NCI-H1436 (cell line): ENCODE measurements around the gene MUC2.

ENCODE experiments used
- DNase-seq: peaks from one replicate; lab custom pipeline; 2025; lab: John Stamatoyannopoulos, UW

The MUC2 gene

GRCh38 chr11:1051356-1052132 lies 23.1 kb upstream of the MUC2 start:
- DNase-seq: no peak

- DNase-seq: no peak
Observed at GRCh38 chr11:1052133-1053011, 22.3 kb upstream of the MUC2 start.

- no peak for DNase-seq
Observed at GRCh38 chr11:1053121-1053901, 21.4 kb upstream of the MUC2 start.

- no peak for DNase-seq
Observed at GRCh38 chr11:1054143-1055108, 20.2 kb upstream of the MUC2 start.

GRCh38 chr11:1055109-1055703 lies 19.5 kb upstream of the MUC2 start:
- no peak for DNase-seq

GRCh38 chr11:1055990-1056771 lies 18.5 kb upstream of the MUC2 start:
- no peak for DNase-seq

- no peak for DNase-seq
Observed at GRCh38 chr11:1057806-1058205, 16.9 kb upstream of the MUC2 start.

GRCh38 chr11:1059759-1060158 lies 14.9 kb upstream of the MUC2 start:
- DNase-seq: no peak

GRCh38 chr11:1060410-1060809 lies 14.3 kb upstream of the MUC2 start:
- no peak for DNase-seq

- DNase-seq: no peak
Observed at GRCh38 chr11:1060852-1061616, 13.6 kb upstream of the MUC2 start.

- DNase-seq: no peak
Observed at GRCh38 chr11:1062075-1062820, 12.4 kb upstream of the MUC2 start.

- no peak for DNase-seq
Observed at GRCh38 chr11:1064167-1064566, 10.5 kb upstream of the MUC2 start.

GRCh38 chr11:1067812-1068496 lies 6.7 kb upstream of the MUC2 start:
- DNase-seq: no peak

- no peak for DNase-seq
Observed at GRCh38 chr11:1069740-1070139, 4.9 kb upstream of the MUC2 start.

- no peak for DNase-seq
Observed at GRCh38 chr11:1070594-1071462, 3.8 kb upstream of the MUC2 start.

GRCh38 chr11:1071571-1072115 lies 3.0 kb upstream of the MUC2 start:
- DNase-seq: no peak
